Hematopoietic multipotent progenitor cell treated with erythropoietin and hydrocortisone succinate and interleukin-3 and kit ligand, for 4 days (in vitro differentiated cells): Measurements from ENCODE around the gene LGR4.
"Not testable (repeated sequence)": the region's sequence is repeated elsewhere in the genome, so short reads cannot be mapped to it uniquely, and the experiment has no call there.

ENCODE experiments used
- DNase-seq: peaks from one replicate; pipeline ENCODE4 v3.0.0-alpha.2; 2015

LGR4 gene

GRCh38 chr11:27370374-27370773, 102.2 kb downstream of the LGR4 start:
- no peak for DNase-seq

GRCh38 chr11:27367881-27368280, 104.7 kb downstream of the LGR4 start:
- DNase-seq: no peak

- no peak for DNase-seq
Observed at GRCh38 chr11:27363576-27364117, 108.9 kb downstream of the LGR4 start.

GRCh38 chr11:27362749-27363575, 109.6 kb downstream of the LGR4 start, which contains the start of gene CCDC34:
CCDC34 (minus strand) TSS chr11:27363215; CDS start chr11:27363194, 21 bp downstream.
- peak; percentile 97 for DNase-seq

DNA sequence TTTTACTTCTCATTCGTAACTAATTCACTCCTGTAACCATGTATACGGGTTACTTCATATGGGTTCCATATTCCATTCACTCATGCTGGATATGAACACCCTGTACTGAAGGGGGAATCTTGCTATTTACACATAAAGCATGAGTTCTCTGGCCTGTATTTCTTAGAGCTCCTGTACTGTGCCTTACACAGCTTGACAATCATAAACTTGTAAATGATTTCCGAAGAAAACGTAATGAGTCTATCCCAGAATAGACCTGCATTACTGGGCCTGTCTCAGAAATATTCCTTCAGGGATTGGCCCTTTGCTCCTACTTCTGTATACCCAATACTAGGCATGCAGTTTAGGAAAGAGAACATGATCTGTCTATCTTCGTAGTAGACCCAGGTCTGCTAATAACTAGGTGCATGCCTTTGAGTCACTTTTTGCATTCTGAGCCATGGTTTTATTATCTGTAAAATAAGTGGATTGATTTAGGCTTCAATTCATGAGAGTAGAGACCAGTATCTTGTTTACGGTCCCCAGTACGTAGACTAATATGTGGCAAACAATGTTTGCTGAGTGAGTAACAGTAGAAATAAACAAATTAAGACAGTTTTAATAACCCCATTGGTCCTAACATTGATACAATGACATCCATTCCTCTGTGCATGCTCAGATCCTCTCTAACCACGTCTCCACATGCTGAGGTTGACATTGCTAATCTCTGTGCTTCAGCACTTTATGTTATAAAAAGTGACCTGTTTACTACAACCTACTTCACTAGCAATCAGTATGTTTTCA, 110.8 kb downstream of the LGR4 start:
- DNase-seq: no peak

DNA sequence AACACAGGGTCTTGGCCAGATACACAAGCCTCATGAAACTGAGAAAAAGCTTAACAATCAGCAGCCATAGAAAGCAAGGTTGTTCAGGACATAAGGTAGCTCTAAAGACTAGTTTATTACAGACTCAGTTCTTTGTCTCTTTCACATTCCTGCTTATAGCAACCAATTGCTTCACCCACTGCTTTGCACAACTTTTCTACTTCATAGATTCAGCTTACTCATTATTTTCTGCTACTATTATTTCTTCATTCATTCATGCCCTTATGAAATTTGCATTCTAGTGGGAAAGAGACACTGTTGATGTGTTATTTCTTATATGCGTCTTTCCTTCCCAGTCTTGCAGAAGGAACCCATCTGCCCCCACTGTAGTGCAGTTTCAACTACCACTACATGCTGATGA, 114.3 kb downstream of the LGR4 start:
- no peak for DNase-seq

- DNase-seq: no peak
Observed at GRCh38 chr11:27357250-27357649, 115.3 kb downstream of the LGR4 start.

- no peak for DNase-seq
Observed at GRCh38 chr11:27356624-27357222, 115.9 kb downstream of the LGR4 start.

DNA sequence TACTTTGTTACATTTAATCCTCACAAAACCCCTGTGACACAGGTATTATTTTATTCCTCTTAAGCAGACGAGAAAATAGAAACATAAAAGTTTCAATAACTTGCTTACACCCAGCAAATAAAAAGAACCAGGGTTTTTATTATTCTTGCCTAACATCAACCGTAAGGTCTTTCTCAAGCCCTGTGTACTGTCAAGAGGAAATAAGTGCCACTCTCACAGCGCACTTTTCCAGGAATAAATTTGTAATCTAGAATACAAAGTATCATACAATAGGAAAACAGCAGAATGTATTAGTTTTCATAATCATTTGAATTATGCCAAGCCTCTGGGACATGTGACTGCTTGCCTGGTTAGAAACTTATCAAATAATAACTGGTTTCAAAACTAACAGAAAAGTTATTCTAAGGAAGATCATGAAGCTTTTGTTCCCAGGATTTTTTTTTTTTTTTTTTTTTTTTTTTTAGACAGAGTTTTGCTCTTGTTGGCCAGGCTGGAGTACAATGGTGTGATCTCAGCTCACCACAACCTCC, 117.0 kb downstream of the LGR4 start:
- peak; percentile 29 for DNase-seq

- no peak for DNase-seq
Observed at GRCh38 chr11:27354359-27354965, 118.1 kb downstream of the LGR4 start.

- no peak for DNase-seq
Observed at GRCh38 chr11:27353593-27354358, 118.8 kb downstream of the LGR4 start.

- DNase-seq: no peak
Observed at GRCh38 chr11:27352781-27353180, 119.8 kb downstream of the LGR4 start.

GRCh38 chr11:27350511-27350910, 122.1 kb downstream of the LGR4 start:
- DNase-seq: no peak

- no peak for DNase-seq
Observed at GRCh38 chr11:27349919-27350318, 122.7 kb downstream of the LGR4 start.

DNA sequence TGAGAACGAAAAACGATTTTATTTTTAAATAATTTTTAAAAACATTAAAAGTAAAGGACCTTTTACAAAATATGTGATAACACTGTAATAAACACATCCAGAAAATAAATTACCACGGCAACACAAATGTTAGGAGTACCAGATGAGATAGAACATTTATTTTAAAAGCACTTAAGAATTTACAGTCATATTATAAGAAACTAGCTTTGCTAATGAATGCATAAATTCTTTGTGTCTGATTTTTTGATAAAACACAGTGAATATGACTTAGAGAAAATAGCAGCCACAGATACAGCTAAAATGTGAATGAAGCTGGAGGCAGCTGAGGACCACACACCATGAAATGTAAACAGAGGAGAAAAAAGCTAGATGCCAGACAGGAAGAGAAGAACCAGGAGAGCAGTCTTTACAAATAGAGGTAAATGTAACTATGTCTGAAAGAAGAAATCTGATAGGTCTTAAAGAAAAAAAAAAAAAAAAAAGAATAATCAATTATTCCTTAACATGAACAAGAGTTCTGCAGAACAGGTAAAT, 124.2 kb downstream of the LGR4 start:
- DNase-seq: no peak

- DNase-seq: no peak
Observed at GRCh38 chr11:27347359-27348339, 124.9 kb downstream of the LGR4 start.

DNA sequence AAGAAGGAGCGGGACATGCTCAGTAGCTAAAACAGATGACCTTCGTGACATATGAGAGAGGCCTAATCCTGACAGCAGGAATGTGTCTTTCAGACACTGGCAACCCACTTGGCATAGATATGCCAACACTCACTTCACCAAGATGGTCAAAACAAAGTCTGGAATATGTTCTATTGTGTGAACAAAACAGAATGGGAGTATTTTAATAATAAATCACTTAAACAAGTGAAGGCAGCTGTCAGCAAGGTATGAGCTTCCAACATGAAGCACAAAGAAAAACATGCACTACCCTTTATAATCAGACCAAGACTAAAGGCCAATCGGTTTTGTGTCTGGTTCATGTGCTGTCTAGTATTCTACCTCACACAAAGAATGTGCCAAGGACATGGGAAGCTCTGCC, 132.6 kb downstream of the LGR4 start:
- DNase-seq: no peak

GRCh38 chr11:27334764-27335163, 137.8 kb downstream of the LGR4 start:
- not testable (repeated sequence) for DNase-seq

DNA sequence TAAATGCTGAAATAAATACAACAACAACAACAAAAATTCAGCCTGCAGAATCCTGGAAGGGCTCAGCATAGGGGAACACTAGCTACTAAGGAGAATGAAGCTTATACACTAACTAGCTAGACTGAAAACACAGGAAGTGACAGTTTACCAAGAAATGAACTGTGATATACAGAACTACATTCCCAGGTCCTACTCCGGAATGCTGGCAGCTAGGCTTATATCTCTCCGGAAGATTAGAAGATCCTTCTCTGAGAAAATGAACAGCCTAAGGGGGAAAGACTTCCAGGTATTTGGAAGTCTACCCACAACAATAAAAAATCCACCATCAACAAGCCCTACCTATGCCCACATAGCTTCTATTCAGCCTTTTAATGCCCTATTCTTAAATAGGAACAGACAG, 140.6 kb downstream of the LGR4 start:
- no peak for DNase-seq

DNA sequence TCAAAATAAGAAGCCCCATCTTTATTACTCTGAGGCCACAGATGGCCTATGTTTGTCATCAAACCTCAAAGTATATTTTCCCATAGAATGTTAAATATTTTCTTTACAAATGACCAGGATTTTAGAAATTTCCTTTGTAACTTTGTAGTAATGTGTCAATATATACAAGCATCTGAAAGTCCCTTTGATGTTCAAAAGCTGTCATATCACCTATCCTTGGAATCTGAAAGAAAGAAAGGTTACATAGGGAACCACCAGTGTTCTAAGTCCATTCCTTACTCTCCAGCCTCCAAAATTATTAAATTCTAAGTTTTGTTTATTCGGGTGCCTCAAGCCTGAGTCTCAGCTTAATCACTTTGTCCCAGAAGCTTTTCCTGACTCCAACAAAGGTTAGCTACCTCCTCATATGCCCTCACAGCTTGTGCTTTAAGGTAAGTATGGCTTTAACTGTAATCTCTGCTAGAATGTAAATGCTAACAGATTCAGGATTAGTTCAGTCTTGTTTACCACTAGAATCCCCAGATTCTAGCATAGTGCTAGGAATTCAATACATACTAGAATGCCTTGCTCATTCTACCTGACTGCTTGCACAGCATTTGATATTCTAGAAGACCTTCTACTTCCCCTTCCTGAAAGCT, 141.8 kb downstream of the LGR4 start:
- DNase-seq: no peak
